Chondrocyte (in vitro differentiated cells): ENCODE results near the gene RPS2. TPM values are rescaled to one million over a fixed set of nuclear protein-coding genes. Genes with fewer than 3 reads are reported as not detected.
"Not testable (repeated sequence)": the region's sequence is repeated elsewhere in the genome, so short reads cannot be mapped to it uniquely, and the experiment has no call there.

Experiments used
- DNase-seq: peaks from one replicate; pipeline ENCODE4 v3.0.0; 2021; ENCODE audit warnings: mixed read lengths, low spot score
- H3K27ac Mint-ChIP-seq: one replicate; pipeline ENCODE4 v1.8.0; 2021; ENCODE audit warnings: mild to moderate bottlenecking, moderate library complexity, mixed read lengths; ENCODE audit not compliant: unreplicated experiment
- H3K27me3 Mint-ChIP-seq: 2 replicates; pipeline ENCODE4 v1.8.0; 2021; ENCODE audit warnings: low read depth, mixed read lengths
- H3K36me3 Mint-ChIP-seq: 2 replicates; pipeline ENCODE4 v1.8.0; 2021; ENCODE audit warnings: low read depth, mixed read lengths
- H3K4me1 Mint-ChIP-seq: 2 replicates; pipeline ENCODE4 v1.8.0; 2021; ENCODE audit warnings: low read depth, mild to moderate bottlenecking, mixed read lengths
- H3K4me3 Mint-ChIP-seq: one replicate; pipeline ENCODE4 v1.8.0; 2021; ENCODE audit warnings: mild to moderate bottlenecking, moderate library complexity, mixed read lengths; ENCODE audit not compliant: unreplicated experiment
- H3K9me3 Mint-ChIP-seq: 2 replicates; pipeline ENCODE4 v1.8.0; 2021; ENCODE audit warnings: low read depth, mixed read lengths
- CTCF ChIP-seq: fragments of 200-600 bp; sonication (generic); IDR thresholded peaks from 2 replicates; pipeline ENCODE4 v1.5.0; 2021; ENCODE audit warnings: antibody characterized with exemption, mild to moderate bottlenecking, moderate library complexity
- long read RNA-seq: library from polyadenylated mRNA; stranded (forward); transcript quantifications from one replicate; pipeline ENCODE4 v2.0.0, GENCODE V29; 2021
- total RNA-seq: library from RNA; stranded (reverse); gene quantifications from 3 replicates; pipeline ENCODE4 v1.2.1, GENCODE V29; 2021

RPS2 gene
- total RNA-seq, result 1,605 to 1,878 TPM (median 1,662 TPM) in 3 replicates
- long read RNA-seq, transcript RPS2-201 (7 exons, 985 nt), result major isoform, 1,941 of 3,089 reads
- long read RNA-seq, transcript RPS2-208 (4 exons, 1,243 nt), result minor isoform, 6 of 3,089 reads
- long read RNA-seq, partial matches to known transcripts, result 1,078 of 3,089 reads
- long read RNA-seq, other reads (novel, unspliced or antisense), result 62 of 3,089 reads

GRCh38 chr16:1964506-1965395 lies at the start of gene RPS2:
Gene RPS2 (minus strand): TSS chr16:1964826. CDS start chr16:1964625, 201 bp downstream.
- peak; percentile 35 for TF ChIP-seq CTCF
- H3K27me3 Mint-ChIP-seq, result no peaks in the 10 kb centered on the region
- H3K9me3 Mint-ChIP-seq, result no peaks in the 10 kb centered on the region
- peak within 1 kb of the TSS; percentile 87 for H3K4me3 Mint-ChIP-seq
- H3K27ac Mint-ChIP-seq, result peak within 1 kb of the TSS; percentile 92
- peak; percentile 100 for DNase-seq
- H3K36me3 Mint-ChIP-seq, result peaks cover 15% of the 10 kb centered on the region
- peaks cover 47% of the 10 kb centered on the region for H3K4me1 Mint-ChIP-seq

- H3K4me1 Mint-ChIP-seq, result peaks cover 11% of the 10 kb centered on the region
- no peak overlapping the region for H3K27ac Mint-ChIP-seq
- no peaks in the 10 kb centered on the region for H3K36me3 Mint-ChIP-seq
- DNase-seq, result no peak
- no peak for TF ChIP-seq CTCF
- no peaks in the 10 kb centered on the region for H3K27me3 Mint-ChIP-seq
- H3K4me3 Mint-ChIP-seq, result no peak overlapping the region
- no peaks in the 10 kb centered on the region for H3K9me3 Mint-ChIP-seq
Observed at GRCh38 chr16:2013527-2013926, 48.9 kb upstream of the RPS2 start.

DNA sequence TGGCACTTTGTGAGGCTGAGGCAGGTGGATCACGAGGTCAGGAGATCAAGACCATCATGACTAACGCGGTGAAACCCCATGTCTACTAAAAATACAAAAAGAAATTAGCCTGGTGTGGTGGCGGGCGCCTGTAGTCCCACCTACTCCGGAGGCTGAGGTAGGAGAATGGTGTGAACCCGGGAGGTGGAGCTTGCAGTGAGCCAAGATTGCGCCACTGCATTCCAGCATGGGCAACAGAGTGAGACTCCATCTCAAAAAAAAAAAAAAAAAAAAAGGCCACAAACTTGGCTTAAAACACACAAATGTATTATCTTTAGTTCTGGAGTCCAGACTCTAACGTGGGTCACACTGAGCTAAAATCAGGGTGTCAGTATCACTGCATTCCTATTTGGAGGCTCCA lies 47.1 kb upstream of the RPS2 start:
- not testable (repeated sequence) for H3K36me3 Mint-ChIP-seq, H3K4me3 Mint-ChIP-seq, H3K27me3 Mint-ChIP-seq, H3K9me3 Mint-ChIP-seq, DNase-seq, H3K27ac Mint-ChIP-seq
- H3K4me1 Mint-ChIP-seq, result peaks cover 28% of the 10 kb centered on the region

GRCh38 chr16:2009791-2010510 lies 45.3 kb upstream of the RPS2 start, which contains the start of gene ZNF598:
Gene ZNF598 (minus strand): TSS chr16:2009821.
- Mint-ChIP-seq H3K9me3 (no peaks in the 10 kb centered on the region), H3K27me3 (no peaks in the 10 kb centered on the region), H3K4me3 (peak within 1 kb of the TSS; percentile 86), H3K4me1 (peaks cover 37% of the 10 kb centered on the region), H3K27ac (peak within 1 kb of the TSS; percentile 93), H3K36me3 (no peaks in the 10 kb centered on the region)
- DNase-seq, result no peak
- peak; percentile 47 for TF ChIP-seq CTCF

- H3K27ac Mint-ChIP-seq, result peak overlapping the region; percentile 90
- no peak for DNase-seq
- no peaks in the 10 kb centered on the region for H3K27me3 Mint-ChIP-seq
- peak overlapping the region; percentile 86 for H3K4me3 Mint-ChIP-seq
- no peaks in the 10 kb centered on the region for H3K9me3 Mint-ChIP-seq
- no peak for TF ChIP-seq CTCF
- H3K36me3 Mint-ChIP-seq, result no peaks in the 10 kb centered on the region
- peaks cover 43% of the 10 kb centered on the region for H3K4me1 Mint-ChIP-seq
Observed at GRCh38 chr16:2009164-2009711, 44.6 kb upstream of the RPS2 start.
